GM12874 (cell line): ENCODE measurements around the gene CST11.

ENCODE experiments used
- CTCF ChIP-seq: IDR thresholded peaks from 2 replicates; pipeline ENCODE4 v1.5.1; 2011; ENCODE audit warnings: low read depth, mild to moderate bottlenecking, control low read depth, low read length, moderate library complexity; ENCODE audit not compliant: insufficient read depth

The CST11 gene

DNA sequence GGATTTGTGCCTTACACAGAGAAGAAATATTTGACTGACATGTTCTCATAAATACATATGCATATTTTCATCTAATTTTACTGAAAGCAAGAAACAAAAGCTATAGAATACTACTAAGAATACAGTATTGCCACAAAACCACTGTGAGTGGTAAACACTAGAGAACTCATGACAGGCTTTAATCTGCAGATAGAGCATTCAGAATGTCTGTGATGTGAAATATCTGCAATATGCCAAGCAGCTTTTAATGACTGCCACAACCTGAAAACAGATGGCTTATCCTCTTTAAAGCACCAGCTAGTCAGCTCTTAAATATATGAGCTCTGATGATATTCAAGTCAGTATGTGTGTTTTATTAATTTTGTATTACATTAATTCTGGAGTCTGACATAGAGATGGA, 34.8 kb downstream of the CST11 start:
- no peak for TF ChIP-seq CTCF

DNA sequence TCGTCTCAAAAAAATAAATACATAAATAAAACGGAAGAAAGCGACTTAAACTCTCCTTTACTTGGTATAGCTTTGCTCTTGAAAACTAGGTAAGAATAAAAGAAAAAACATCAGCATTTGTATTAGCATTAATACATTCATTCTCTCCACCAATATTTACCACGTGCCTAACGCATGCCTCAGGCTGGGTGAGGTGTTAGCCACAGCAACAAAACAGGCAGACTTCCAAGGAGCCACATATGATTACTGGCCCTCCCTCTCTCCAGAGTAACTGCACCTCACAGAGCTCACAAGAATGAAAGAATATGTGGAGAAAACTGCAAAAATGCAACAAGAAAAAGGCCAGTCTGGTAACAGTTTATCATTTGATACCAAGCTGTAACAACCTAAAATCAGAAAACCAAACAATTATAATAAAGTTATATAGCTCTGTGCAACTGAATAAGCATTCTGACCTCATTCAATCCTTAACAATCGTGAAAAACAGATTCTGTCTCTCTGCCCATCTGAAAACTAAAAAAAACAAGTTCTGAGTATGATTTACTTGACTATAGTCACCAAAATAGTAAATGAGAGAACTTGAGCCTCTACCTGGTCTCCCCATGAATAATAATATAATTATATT, 36.6 kb downstream of the CST11 start:
- no peak for TF ChIP-seq CTCF

DNA sequence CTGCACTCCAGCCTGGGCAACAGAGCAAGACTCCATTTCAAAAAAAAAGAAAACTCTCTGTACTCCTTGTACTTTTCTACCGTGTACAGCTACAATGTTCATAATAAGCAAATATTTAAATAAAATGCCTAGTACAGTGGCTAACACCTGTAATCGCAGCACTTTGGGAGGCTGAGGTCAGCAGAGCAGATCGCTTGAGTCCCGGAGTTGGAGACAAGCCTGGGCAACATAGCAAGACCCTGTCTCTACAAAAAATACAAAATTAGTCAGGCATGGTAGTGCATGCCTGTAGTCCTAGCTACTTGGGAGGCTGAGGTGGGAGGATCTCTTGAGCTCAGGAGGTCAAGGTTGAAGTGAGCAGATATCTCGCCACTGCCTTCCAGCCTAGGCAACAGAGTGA, 37.1 kb downstream of the CST11 start:
- no peak for TF ChIP-seq CTCF

DNA sequence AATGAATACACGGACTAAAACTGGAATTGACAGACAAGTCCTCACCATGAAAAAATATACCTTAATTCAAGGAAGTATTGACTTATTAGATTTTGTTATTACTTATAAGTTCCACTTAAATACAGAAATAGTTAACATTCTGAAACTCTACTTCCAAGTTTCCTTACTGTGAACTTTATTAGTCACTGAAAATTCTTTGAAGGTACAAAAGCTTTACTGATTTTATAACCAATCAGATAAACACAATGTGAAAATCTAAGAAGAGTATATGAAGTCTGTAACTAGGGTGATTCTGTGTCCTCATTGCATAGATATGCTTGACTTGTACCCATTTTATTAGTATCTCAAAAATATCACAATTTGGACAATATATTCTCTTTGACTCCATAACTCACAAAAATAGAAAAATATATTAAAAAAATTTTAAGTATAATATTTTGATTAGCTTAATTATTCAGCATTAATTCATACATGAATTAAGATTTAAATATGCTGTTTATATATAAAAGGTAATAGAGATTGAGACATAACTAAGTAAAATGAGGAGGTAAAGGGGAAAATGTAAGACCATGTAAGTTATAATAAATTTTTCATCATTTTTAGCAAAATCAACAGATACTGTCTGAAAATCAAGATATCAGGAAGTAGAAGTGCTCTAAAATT, 38.0 kb downstream of the CST11 start:
- TF ChIP-seq CTCF = no peak

GRCh38 chr20:23413862-23414422, 38.7 kb downstream of the CST11 start:
- TF ChIP-seq CTCF = no peak

GRCh38 chr20:23412026-23412425, 40.6 kb downstream of the CST11 start:
- TF ChIP-seq CTCF = no peak

DNA sequence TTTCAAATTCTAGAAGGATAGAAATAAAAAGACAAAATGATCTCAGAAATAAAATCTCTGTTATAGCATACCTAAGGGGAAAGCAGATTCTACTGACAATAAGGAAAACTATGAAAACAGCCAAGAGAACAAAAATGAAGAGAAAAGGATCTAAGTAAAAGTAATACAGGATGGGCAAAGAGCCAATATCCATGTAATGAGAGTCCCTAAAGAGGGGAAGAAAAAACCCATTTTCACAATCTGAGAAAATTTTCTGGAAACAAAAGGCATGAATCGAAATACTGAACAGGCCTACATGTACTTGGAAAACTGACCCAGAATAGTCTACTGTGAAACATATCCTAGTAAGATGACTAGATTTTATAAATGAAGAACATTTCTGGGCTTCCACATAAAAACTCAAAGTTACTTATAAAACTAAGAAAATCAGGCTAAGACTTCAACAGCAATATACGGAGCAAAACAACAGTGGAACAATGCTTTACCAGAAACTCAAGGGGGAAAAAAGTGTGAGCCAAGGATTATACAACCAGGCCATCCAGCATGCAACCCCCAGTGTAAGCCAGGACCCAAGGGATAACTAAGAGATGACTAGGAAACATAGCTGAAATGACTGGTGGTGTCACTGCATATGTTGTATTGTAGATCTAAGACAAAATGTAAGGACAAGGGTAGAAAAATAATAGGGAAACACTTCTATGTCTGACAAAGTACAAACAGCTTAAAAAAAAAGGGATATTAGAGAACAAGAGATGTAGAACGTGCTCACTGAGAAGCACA, 41.6 kb downstream of the CST11 start:
- no peak for TF ChIP-seq CTCF
